NCI-H2196 treated with DMSO at 0.1 percent for 48 hours (cell line): Measurements from ENCODE around the gene TPCN2.
"Not testable (repeated sequence)": the region's sequence is repeated elsewhere in the genome, so short reads cannot be mapped to it uniquely, and the experiment has no call there.

Experiments
- DNase-seq: peaks from one replicate; lab custom pipeline; 2025; ENCODE audit not compliant: unreplicated experiment; lab: John Stamatoyannopoulos, UW

TPCN2 gene

GRCh38 chr11:69123593-69124545 is 75.1 kb downstream of the TPCN2 start:
- DNase-seq, result no peak

- DNase-seq, result no peak
Observed at GRCh38 chr11:69125861-69126260, 77.1 kb downstream of the TPCN2 start.

DNA sequence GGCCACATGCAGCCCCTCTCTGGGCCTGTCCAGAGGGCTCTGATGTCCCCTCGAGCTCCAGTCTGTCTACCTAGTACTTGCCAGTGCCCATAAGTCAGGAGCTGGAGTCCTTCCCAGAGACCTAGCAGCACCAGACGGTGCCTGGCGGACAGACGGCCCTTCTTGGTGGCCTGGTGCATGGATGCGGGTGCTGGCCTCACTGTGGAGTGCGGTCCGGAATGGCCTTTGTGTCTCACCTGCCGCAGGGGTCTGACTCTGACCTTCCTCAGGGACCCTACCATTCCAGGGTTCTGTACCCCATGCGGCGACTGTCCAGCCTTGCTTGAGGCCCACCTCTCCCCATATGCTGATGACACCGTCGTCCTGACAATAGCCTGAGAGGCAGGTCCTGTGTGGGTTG is 77.6 kb downstream of the TPCN2 start:
- no peak for DNase-seq

- no peak for DNase-seq
Observed at GRCh38 chr11:69127081-69127850, 78.5 kb downstream of the TPCN2 start.

GRCh38 chr11:69127884-69128283 is 79.2 kb downstream of the TPCN2 start:
- DNase-seq, result no peak

DNA sequence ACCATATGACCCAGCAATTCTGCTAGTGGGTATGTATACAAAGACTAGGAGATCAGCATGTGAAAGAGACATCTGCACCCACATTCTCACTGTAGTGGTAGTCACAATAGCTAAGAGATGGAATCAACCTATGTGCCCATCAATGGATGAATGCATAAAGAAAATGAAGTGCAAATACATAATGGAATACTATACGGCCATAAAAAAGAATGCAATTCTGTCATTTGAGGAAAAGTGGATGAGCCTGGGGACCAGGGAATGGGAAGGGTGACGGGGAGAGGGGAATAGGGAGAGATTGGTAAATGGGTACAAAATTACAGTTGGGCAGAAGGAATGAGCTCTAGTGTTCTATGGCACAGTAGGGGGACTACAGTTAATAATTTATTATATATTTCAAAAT is 80.3 kb downstream of the TPCN2 start:
- DNase-seq, result no peak

DNA sequence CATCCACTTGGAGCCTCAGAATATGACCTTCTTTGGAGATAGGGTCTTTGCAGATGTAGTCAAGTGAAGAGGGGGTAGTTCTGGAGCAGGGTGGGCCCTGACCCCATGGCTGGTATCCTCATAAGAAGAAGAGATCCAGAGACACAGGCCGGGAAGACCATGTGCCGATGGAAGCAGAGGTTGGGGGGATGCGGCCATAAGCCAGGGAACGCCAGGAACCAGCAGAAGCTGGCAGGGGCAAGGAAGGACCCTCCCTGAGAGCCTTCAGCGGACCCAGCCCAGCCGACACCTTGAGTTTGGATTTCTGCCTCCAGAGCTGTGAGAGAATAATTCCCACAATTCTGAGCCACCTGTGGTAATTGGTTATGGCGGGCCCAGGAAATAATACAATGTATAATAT is 80.9 kb downstream of the TPCN2 start:
- DNase-seq, result no peak

- DNase-seq, result no peak
Observed at GRCh38 chr11:69130654-69131053, 81.9 kb downstream of the TPCN2 start.

DNA sequence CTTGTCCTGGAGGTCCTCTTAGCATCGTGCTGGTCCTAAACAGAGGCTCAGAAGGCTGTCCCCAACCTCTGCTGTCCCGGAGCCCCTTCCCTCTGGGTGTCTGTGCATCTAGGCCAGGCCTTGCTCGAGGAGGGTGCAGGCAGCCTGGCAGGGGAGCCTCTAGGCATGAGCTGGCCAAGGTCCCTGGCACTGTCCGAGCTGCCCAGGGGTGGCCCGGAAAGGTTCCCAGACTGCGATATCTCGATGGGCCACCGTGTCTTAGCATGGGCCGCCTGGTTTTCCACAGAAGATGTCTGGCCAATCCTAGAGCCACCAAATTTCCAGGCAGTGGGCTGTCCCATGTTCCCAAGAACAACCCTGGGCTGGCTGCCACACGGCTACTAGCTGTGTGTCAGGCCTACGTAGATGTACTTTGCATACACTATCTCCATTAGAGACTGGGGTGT is 82.4 kb downstream of the TPCN2 start:
- no peak for DNase-seq

DNA sequence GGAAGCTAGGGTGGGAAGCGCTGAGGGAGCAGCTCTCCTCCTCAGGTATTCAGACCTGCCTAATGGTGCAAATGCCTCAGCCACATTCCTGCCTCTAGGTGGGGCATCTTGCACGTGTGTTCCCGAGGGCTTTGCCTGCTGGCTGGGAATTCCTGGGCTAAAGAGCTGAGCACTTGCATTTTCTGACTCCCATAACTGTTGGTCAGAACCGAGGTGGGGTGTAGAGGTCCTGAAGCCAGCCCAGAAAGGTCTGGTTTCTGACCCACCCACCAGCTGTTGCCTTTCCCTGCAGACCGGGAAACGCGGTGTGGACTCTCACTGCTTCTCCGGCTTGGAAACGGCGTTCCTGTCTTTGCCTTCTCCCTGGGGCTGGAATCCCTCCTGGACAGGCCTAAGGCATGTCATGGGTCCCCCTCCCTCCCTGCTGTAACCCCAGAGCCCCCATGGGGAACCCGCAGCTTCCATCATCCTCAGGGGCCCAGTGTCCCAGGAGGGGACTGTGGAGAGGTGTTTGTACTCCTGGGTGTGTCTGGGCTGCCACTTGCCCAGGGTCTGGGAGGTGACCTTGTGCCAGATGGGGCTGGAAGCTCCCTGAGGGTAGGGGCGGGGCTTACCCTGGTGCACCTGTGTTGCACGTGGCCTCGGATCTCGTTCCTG is 83.0 kb downstream of the TPCN2 start:
- DNase-seq, result peak; percentile 42

DNA sequence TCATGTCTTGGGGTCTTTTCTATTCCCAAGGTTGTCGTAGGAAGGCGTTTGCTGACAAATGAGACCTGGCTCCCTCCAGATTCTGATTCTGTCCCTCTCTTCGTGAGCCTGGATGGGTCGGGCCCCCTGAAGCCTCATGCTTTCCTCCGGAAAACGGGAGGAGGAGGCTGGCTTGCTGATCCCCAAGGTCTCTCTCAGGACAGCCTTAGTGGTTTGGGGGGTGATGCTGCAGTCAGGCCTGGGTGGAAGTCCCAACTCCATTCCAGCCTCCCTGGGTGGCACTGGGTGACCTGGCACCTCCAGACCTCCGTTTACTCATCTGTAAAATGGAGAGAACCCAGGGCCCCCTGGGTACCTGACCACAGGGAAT is 83.6 kb downstream of the TPCN2 start:
- DNase-seq, result no peak

GRCh38 chr11:69133251-69133650 is 84.5 kb downstream of the TPCN2 start:
- no peak for DNase-seq

DNA sequence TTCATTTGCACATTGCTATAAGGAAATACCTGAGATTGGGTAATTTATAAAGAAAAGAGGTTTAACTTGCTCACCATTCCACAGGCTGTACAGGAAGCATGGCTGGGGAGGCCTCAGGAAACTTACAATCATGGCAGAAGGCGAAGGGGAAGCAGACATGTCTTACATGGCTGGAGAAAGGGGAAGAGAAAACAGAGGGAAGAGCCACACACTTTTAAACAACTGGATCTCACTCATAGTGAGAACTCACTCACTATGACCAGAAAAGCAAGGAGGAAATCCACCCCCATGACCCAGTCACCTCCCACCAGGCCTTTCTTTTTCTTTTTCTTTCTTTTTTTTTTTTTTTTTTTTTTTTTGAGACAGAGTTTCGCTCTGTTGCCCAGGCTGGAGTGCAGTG is 85.5 kb downstream of the TPCN2 start:
- not testable (repeated sequence) for DNase-seq

DNA sequence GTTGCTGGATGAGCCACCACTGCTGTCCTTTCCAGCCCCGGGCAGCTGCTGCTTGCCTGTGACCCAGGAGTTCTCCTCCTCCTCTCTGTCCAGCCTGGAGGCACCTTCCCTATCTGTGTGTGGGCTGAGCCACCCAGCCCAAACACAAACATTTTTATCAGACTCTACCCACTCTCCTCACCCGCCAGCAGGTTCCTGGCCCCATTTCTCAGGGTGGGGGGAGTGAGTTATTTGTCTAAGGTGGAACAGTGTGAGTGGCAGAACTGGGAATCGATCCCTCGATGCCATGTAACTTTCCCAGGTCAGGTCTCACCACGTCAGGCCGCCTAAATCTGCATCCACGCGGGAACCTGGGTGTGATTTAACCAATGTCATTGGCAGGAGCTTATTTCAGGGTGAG is 86.2 kb downstream of the TPCN2 start:
- no peak for DNase-seq

DNA sequence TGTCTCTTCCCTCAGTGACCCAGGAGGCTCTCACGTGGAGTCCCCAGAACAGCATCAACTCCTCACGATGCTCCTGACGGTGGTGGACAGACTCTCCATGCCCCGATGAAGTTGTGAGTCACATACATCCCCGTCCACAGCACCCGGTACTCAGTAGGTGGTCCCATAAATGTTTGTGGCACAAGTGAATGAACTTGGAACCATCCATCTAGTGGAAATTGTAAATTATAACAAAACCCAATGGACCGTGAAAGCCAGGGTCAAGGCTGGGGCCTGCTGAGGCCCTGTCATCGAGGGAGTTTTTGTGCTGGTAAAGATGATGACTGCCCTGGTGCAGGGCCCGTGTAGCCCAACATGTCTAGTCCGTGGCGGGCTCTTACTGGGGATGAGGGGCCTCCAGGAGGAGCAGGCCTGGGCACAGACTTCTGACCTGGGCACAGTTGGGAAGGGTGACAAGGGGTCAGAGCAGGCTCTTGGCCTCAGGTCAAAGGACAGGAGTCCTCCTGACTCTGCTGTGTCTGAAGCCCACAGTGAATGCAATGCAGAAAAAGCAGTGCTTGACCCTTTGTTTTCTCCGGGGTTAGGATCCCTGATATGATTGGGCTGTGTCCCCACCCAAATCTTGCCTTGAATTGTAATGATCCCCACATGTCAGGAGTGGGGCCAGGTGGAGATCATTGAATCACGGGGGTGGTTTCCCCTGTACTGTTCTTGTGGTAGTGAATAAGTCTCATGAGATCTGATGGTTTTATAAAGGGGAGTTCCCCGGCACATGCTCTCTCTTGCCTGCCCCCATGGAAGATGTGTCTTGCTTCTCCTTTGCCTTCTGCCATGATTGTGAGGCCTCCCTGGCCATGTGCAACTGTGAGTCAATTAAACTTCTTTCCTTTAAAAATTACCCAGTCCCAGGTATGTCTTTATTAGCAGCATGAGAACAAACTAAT is 87.0 kb downstream of the TPCN2 start:
- DNase-seq, result no peak

DNA sequence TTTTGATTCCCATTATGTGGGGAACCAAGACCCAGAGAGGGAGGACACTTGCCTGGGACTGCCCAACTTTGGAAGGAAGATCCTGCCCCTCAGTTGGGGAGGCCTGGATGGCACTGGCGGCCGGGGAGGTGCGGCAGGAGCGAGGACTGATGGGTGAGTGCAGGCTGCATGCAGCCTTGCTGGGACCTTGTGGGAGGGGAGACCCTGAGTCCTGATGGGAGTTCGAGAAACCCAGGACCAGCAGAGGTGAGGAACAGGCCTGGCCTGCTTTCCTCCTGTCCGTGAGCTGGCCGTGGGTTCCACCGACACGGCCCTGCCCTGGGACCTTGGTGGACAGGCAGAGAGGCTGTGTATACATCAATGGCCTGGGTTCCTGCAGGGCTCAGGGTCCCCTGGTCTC is 87.7 kb downstream of the TPCN2 start:
- no peak for DNase-seq

DNA sequence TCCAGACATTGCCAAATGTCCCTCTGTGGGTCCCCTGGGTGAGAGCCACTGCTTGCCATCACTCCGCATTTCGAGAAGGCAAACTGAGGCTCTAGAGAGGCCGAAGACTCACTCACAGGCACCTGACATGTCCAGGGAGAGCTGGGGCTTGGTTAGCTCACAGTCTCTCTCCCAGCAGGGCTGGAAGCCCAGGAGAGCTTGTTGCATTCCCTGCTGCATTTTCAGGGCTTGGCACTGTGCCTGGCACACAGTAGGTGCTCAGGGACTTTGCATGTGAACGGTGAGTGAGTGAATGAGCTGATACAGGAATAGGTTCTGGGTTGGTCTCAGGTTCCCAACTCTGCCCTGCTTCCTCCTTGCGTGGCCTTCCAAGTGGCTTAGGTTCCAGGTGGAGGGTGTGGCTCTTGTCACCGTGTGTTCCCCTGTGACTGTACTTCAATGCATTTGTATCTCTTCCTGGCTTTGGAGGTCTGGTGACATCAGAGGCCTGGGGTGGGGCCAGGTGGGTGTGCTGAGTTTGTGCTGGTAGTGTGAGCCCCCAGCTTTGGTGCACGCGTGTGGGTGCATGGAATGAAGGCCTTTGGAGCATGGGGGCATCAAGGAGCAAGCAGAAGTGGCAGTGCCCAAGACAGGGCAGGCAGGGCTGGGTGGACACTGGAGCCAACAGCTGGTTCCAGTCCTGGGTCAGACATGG is 88.6 kb downstream of the TPCN2 start:
- no peak for DNase-seq

- no peak for DNase-seq
Observed at GRCh38 chr11:69138265-69138664, 89.5 kb downstream of the TPCN2 start.

DNA sequence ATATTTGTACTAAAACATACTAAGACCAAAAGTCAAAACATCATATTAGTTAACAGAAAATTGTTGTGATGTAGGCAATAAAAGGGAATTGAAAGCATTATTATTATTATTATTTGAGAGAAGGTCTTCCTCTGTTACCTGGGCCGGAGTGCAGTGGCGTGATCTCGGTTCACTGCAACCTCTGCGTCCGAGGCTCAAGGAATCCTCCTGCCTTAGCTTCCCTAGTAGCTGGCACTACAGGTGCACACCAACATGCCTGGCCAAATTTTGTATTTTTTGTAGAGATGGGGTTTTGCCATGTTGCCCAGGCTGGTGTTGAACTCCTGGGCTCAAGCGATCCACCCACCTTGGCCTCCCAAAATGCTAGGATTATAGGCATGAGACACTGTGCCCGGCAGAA is 91.4 kb downstream of the TPCN2 start:
- not testable (repeated sequence) for DNase-seq

DNA sequence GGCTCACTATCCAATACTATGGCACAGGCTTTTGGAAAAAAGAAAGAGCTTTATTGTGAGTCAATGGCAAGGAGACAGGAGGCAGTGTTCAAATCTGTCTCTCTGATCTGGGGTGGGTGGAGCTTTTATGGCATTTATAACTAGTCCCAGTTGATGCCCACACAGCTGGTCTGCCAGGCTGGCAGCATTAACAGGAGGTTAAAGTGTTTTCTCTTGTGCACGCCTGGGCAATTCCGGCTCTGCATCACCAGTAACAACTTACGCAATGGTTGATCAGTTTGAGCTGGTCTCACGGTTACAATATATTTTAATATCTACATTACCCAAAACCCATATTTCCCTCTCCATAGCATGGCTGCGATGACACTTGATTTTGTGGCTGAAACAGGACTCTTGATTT is 91.9 kb downstream of the TPCN2 start:
- no peak for DNase-seq
